ENCODE results near the gene MCU. TPM values are rescaled to one million over a fixed set of nuclear protein-coding genes. Genes with fewer than 3 reads are reported as not detected.

Gene MCU
- total and polyA plus RNA-seq, 2 of the 8 experiments (the other 6 are each of a cell fraction or from before 2014, with no cell fraction given) = 51.6 to 62.2 TPM

DNA sequence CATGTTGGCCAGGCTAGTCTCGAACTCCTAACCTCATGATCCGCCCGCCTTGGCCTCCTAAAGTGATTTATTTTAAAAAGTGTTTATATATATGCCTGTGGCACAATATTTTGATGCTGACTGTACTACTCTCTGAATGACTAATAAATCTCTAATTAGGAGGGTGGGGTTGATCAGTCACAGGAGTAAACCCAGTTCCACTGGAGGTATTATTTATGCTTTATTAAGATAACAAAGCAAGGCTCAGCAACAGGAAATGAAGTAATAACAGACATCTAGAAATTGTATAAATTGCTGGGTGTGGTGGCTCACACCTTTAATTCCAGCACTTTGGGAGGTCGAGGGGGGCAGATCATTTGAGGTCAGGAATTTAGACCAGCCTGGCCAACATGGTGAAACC, 26.0 kb upstream of the MCU start (continued):
- TF ChIP-seq FOSL1 (IDR thresholded peaks at IDR 0.05; ENCODE audit: insufficient read depth, low read depth, low read length) (no peak), TBP (IDR thresholded peaks at IDR 0.05; ENCODE audit: low read depth, low read length) (no peak), NANOG (IDR thresholded peaks at IDR 0.05; ENCODE audit: insufficient read depth, low read depth, low read length, poor library complexity, severe bottlenecking) (no peak)
- TF ChIP-seq, protein P1, sequence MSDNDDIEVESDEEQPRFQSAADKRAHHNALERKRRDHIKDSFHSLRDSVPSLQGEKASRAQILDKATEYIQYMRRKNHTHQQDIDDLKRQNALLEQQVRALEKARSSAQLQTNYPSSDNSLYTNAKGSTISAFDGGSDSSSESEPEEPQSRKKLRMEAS (IDR thresholded peaks at IDR 0.05) = no peak
